H9 (cell line): ENCODE data around the gene TERT. TPM values are rescaled to one million over a fixed set of nuclear protein-coding genes. Genes with fewer than 3 reads are reported as not detected.

ENCODE experiments used
- DNase-seq: peaks from one replicate; pipeline ENCODE4 v3.0.0-alpha.2; 2017
- H2AFZ ChIP-seq: one replicate; pipeline ENCODE4 v1.6.1; 2013; ENCODE audit warnings: mild to moderate bottlenecking, low read length, control low read depth, moderate library complexity
- H2AK5ac ChIP-seq: 2 replicates; pipeline ENCODE4 v1.6.1; 2013; ENCODE audit warnings: low read length, control low read depth, mixed read lengths; ENCODE audit not compliant: insufficient read length
- H2BK120ac ChIP-seq: one replicate; pipeline ENCODE4 v1.6.1; 2013; ENCODE audit warnings: low read depth, mild to moderate bottlenecking, low read length, control low read depth, inconsistent platforms; ENCODE audit not compliant: poor library complexity, severe bottlenecking
- H2BK12ac ChIP-seq: 2 replicates; pipeline ENCODE4 v1.6.1; 2013; ENCODE audit warnings: low read length, control low read depth, mixed read lengths, low read depth; ENCODE audit not compliant: insufficient read length
- H2BK15ac ChIP-seq: 2 replicates; pipeline ENCODE4 v1.6.1; 2013; ENCODE audit warnings: low read depth, low read length, control low read depth
- H2BK20ac ChIP-seq: one replicate; pipeline ENCODE4 v1.6.1; 2013; ENCODE audit warnings: low read depth, mild to moderate bottlenecking, low read length, control low read depth, inconsistent platforms; ENCODE audit not compliant: poor library complexity, severe bottlenecking
- H2BK5ac ChIP-seq: 2 replicates; pipeline ENCODE4 v1.6.1; 2013; ENCODE audit warnings: low read length, control low read depth, mixed read lengths; ENCODE audit not compliant: insufficient read length
- H3K14ac ChIP-seq: 2 replicates; pipeline ENCODE4 v1.6.1; 2013; ENCODE audit warnings: low read length, control low read depth; ENCODE audit not compliant: insufficient read depth
- H3K18ac ChIP-seq: 2 replicates; pipeline ENCODE4 v1.6.1; 2013; ENCODE audit warnings: low read depth, mild to moderate bottlenecking, mixed read lengths, low read length, control low read depth; ENCODE audit not compliant: insufficient read length
- H3K23ac ChIP-seq: 2 replicates; pipeline ENCODE4 v1.6.1; 2013; ENCODE audit warnings: low read length, control low read depth, mixed read lengths, low read depth; ENCODE audit not compliant: insufficient read length
- H3K23me2 ChIP-seq: 2 replicates; pipeline ENCODE4 v1.6.1; 2013; ENCODE audit warnings: low read depth, mild to moderate bottlenecking, mixed read lengths, low read length, control low read depth; ENCODE audit not compliant: insufficient read length, poor library complexity, severe bottlenecking
- H3K27ac ChIP-seq: 2 replicates; pipeline ENCODE4 v1.5.1; 2013; ENCODE audit warnings: low read length, control low read depth, mixed read lengths, low read depth; ENCODE audit not compliant: insufficient read length
- H3K27me3 ChIP-seq: 2 replicates; pipeline ENCODE4 v1.6.1; 2013; ENCODE audit warnings: low read length, control low read depth, inconsistent platforms; ENCODE audit not compliant: insufficient read depth
- H3K4ac ChIP-seq: 2 replicates; pipeline ENCODE4 v1.6.1; 2013; ENCODE audit warnings: low read depth, mild to moderate bottlenecking, control low read depth, inconsistent platforms, low read length, moderate library complexity
- H3K4me1 ChIP-seq: 2 replicates; pipeline ENCODE4 v1.6.1; 2013; ENCODE audit warnings: low read length, control low read depth, inconsistent platforms; ENCODE audit not compliant: insufficient read depth
- H3K4me2 ChIP-seq: 2 replicates; pipeline ENCODE4 v1.6.1; 2013; ENCODE audit warnings: low read length, control low read depth, mixed read lengths; ENCODE audit not compliant: insufficient read length, insufficient read depth
- H3K56ac ChIP-seq: 2 replicates; pipeline ENCODE4 v1.6.1; 2013; ENCODE audit warnings: low read depth, mild to moderate bottlenecking, mixed read lengths, low read length, control low read depth; ENCODE audit not compliant: insufficient read length
- H3K79me1 ChIP-seq: 2 replicates; pipeline ENCODE4 v1.6.1; 2013; ENCODE audit warnings: low read depth, mild to moderate bottlenecking, moderate library complexity, low read length, control low read depth, inconsistent platforms; ENCODE audit not compliant: insufficient read depth, poor library complexity, severe bottlenecking
- H3K79me2 ChIP-seq: 2 replicates; pipeline ENCODE4 v1.6.1; 2013; ENCODE audit warnings: low read length, control low read depth, inconsistent platforms; ENCODE audit not compliant: insufficient read depth
- H3K9ac ChIP-seq: 2 replicates; pipeline ENCODE4 v1.6.1; 2013; ENCODE audit warnings: low read length, control low read depth, mixed read lengths; ENCODE audit not compliant: insufficient read length; ENCODE audit errors: extremely low read depth
- H3K9me3 ChIP-seq: one replicate; pipeline ENCODE4 v1.6.1; 2013; ENCODE audit warnings: low read depth, low read length, inconsistent platforms; ENCODE audit not compliant: control insufficient read depth
- H3T11ph ChIP-seq: one replicate; pipeline ENCODE4 v1.6.1; 2013; ENCODE audit warnings: mild to moderate bottlenecking, low read length, control low read depth, inconsistent platforms
- H4K20me1 ChIP-seq: one replicate; pipeline ENCODE4 v1.6.1; 2013; ENCODE audit not compliant: control insufficient read depth, insufficient read length, insufficient read depth
- H4K5ac ChIP-seq: 2 replicates; pipeline ENCODE4 v1.6.1; 2013; ENCODE audit warnings: low read depth, mild to moderate bottlenecking, mixed read lengths, low read length, control low read depth; ENCODE audit not compliant: insufficient read length
- H4K8ac ChIP-seq: replicated peaks from 2 replicates; pipeline ENCODE4 v1.6.1; 2013; ENCODE audit warnings: low read length, control low read depth, mixed read lengths, low read depth; ENCODE audit not compliant: insufficient read length
- H4K91ac ChIP-seq: 2 replicates; pipeline ENCODE4 v1.6.1; 2013; ENCODE audit warnings: low read depth, mild to moderate bottlenecking, moderate library complexity, mixed read lengths, low read length, control low read depth; ENCODE audit not compliant: insufficient read length
- H3K27ac Mint-ChIP-seq, 3 experiments: 2 replicates in 2 of 3; 3 replicates in 1 of 3; pipeline ENCODE4 v1.8.0; 2020 to 2021; ENCODE audit warnings: mixed read lengths in 3 of 3, mild to moderate bottlenecking in 1 of 3, moderate library complexity in 1 of 3
- H3K27me3 Mint-ChIP-seq: 2 replicates; pipeline ENCODE4 v1.8.0; 2021; ENCODE audit warnings: low read depth, mild to moderate bottlenecking, moderate library complexity, mixed read lengths
- H3K36me3 Mint-ChIP-seq, 3 experiments: 2 replicates in 2 of 3; 3 replicates in 1 of 3; pipeline ENCODE4 v1.8.0; 2020 to 2021; ENCODE audit warnings: low read depth in 3 of 3, mixed read lengths in 3 of 3; ENCODE audit not compliant: insufficient read depth in 1 of 3
- H3K4me1 Mint-ChIP-seq, 2 experiments: 2 replicates each; pipeline ENCODE4 v1.8.0; 2020; ENCODE audit warnings: mixed read lengths in 2 of 2
- H3K4me3 Mint-ChIP-seq, 2 experiments: 2 replicates in 1 of 2; 3 replicates in 1 of 2; pipeline ENCODE4 v1.8.0; 2020 to 2021; ENCODE audit warnings: mild to moderate bottlenecking in 2 of 2, mixed read lengths in 2 of 2, moderate library complexity in 1 of 2
- H3K9me3 Mint-ChIP-seq, 2 experiments: 2 replicates in 1 of 2; 3 replicates in 1 of 2; pipeline ENCODE4 v1.8.0; 2020; ENCODE audit warnings: mild to moderate bottlenecking in 2 of 2, mixed read lengths in 2 of 2, moderate library complexity in 1 of 2
- WGBS: extraction: QIAGEN DNeasy Blood & Tissue Kit; methylation state at CpG from one replicate; pipeline ENCODE4 v1.1.7; 2013; ENCODE audit warnings: missing lambda C conversion rate, low lambda C conversion rate, mixed read lengths; ENCODE audit not compliant: insufficient read length; ENCODE audit errors: extremely low coverage; 5-methylcytosine and 5-hydroxymethylcytosine counted together
- total RNA-seq: library from RNA; stranded (reverse); gene quantifications from 2 replicates; pipeline ENCODE4 v1.2.1, GENCODE V29; 2021
- TF ChIP-seq, protein P1 (sequence below): fragments of 200-600 bp; sonication (generic); conservative IDR thresholded peaks from 3 replicates; pipeline ENCODE4 v1.8.0; 2021; ENCODE audit warnings: antibody characterized with exemption, mild to moderate bottlenecking

TERT gene
- total RNA-seq, 1 experiment from 2014 or later: 15.5 TPM

DNA sequence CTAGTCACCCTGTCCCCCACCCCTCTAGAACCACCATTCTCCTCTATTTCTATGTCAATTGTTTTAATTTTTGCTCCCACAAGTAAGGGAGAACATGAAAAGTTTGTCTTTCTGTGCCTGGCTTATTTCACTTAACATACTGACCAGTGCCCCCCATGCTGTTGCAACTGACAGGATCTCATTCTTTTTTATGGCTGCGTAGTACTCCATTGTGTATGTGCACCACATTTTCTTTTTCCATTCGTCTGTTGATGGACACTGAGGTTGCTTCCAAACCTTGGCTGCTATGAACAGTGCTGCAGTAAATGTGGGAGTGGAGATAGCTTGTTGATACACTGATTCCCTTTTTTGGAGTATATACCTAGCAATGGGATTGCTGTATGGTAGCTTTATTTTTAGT lies 7.4 kb upstream of the TERT start:
- no CpG with 5 or more reads among the region's 2 CpGs for WGBS
- H3K4me1 Mint-ChIP-seq: no peaks in the 10 kb centered on the region
- TF ChIP-seq, protein P1, sequence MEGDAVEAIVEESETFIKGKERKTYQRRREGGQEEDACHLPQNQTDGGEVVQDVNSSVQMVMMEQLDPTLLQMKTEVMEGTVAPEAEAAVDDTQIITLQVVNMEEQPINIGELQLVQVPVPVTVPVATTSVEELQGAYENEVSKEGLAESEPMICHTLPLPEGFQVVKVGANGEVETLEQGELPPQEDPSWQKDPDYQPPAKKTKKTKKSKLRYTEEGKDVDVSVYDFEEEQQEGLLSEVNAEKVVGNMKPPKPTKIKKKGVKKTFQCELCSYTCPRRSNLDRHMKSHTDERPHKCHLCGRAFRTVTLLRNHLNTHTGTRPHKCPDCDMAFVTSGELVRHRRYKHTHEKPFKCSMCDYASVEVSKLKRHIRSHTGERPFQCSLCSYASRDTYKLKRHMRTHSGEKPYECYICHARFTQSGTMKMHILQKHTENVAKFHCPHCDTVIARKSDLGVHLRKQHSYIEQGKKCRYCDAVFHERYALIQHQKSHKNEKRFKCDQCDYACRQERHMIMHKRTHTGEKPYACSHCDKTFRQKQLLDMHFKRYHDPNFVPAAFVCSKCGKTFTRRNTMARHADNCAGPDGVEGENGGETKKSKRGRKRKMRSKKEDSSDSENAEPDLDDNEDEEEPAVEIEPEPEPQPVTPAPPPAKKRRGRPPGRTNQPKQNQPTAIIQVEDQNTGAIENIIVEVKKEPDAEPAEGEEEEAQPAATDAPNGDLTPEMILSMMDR: no peak
- Histone ChIP-seq H3K18ac (no peak overlapping the region), H4K5ac (no peak overlapping the region), H3K9ac (no peak overlapping the region), H2BK20ac (no peak overlapping the region), H3K4ac (no peak overlapping the region), H3K27me3 (no peaks in the 10 kb centered on the region), H2AFZ (no peak overlapping the region), H4K91ac (no peak overlapping the region), H3K4me1 (no peaks in the 10 kb centered on the region), H3K23ac (no peak overlapping the region), H4K20me1 (no peaks in the 10 kb centered on the region), H2AK5ac (no peak overlapping the region), H3K79me1 (no peaks in the 10 kb centered on the region), H2BK15ac (no peak overlapping the region), H2BK5ac (no peak overlapping the region), H2BK120ac (no peak overlapping the region), H3K56ac (no peak overlapping the region), H3T11ph (no peak overlapping the region), H4K8ac (no peak overlapping the region), H2BK12ac (no peak overlapping the region), H3K4me2 (no peak overlapping the region), H3K23me2 (no peaks in the 10 kb centered on the region), H3K14ac (no peak overlapping the region), H3K79me2 (no peaks in the 10 kb centered on the region), H3K27ac (no peak overlapping the region), H3K9me3 (no peaks in the 10 kb centered on the region)
- H3K4me3 Mint-ChIP-seq: no peak overlapping the region
- peaks cover 20% of the 10 kb centered on the region for H3K27me3 Mint-ChIP-seq
- peak overlapping the region in 1 of 3 experiments; percentile 42; a peak in 1 of 7 replicates for H3K27ac Mint-ChIP-seq
- DNase-seq: no peak
- peaks cover 2 to 3% of the 10 kb centered on the region in 2 experiments; a peak in 2 of 5 replicates for H3K9me3 Mint-ChIP-seq
- H3K36me3 Mint-ChIP-seq: no peaks in the 10 kb centered on the region
